HCEC 1CT (cell line): Measurements from ENCODE around the gene SMARCA2.
A peak's percentile ranks its signal among the peaks of the same experiment; 100 is the strongest.

Experiments
- DNase-seq: peaks from one replicate; pipeline ENCODE4 v3.0.0-alpha.2; 2017

Gene SMARCA2

GRCh38 chr9:2179567-2179966 is 164.4 kb downstream of the SMARCA2 start:
- no peak for DNase-seq

GRCh38 chr9:2180154-2180553 is 165.0 kb downstream of the SMARCA2 start:
- DNase-seq: no peak

GRCh38 chr9:2180704-2181103 is 165.6 kb downstream of the SMARCA2 start:
- no peak for DNase-seq

DNA sequence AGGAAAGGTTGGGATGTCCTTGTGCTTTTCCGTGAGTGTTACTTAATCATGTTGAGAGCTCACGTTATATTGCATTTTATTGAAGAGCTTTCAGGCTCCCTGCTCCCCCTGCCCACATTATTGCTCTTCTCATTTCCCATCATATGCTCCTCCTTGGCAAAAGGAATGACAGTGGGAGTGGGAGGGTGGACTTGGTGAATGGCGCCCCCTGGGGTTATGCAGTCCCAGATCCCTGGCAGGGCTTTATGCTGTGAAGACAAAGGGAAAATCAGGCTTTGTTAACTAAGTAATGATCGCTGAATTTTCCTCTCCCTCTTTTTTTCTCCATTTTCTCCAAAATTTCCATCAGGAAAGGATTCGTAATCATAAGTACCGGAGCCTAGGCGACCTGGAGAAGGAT is 166.6 kb downstream of the SMARCA2 start:
- peak; percentile 35 for DNase-seq

- DNase-seq: no peak
These were observed 175.9 kb downstream of the SMARCA2 start for GRCh38 chr9:2190939-2191608.

DNA sequence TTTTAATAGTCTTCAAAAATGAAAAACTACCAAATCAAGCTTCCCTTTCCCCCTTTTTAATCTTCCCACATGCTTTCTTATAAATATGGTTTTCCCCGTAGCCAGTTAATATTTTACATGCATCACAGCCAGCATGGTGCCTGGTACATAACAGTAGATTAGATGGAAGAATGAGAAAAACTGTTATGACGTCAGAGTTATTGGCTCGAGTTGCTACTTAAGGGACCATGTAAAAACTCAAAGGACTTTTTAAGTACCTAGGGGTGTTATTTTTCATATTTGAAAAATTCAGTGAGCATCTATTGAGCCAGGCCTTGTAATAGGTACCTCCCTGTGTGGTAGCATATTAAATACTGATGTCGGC is 176.4 kb downstream of the SMARCA2 start:
- no peak for DNase-seq

GRCh38 chr9:2192356-2192979 is 177.3 kb downstream of the SMARCA2 start:
- no peak for DNase-seq

DNA sequence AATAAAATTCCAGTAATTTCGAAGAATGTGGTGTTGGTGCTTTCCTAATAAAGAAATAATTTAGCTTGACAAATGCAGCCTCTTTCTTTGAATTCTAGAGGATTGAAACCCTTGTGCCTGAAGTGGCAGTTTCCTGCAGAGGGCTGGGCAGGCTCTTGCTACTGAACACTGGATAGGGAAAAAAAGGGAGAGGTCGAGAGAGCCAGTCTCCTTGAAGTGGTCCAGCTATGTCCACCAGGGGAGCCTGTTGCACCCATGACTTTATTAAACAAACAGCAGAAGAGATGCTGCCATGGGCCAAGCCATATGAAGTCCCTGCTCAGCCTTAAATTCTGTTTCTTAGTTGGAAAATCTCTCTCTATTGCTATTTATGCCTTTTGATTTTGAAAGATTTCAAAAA is 178.4 kb downstream of the SMARCA2 start:
- no peak for DNase-seq

GRCh38 chr9:2195211-2195610 is 180.1 kb downstream of the SMARCA2 start:
- no peak for DNase-seq

- DNase-seq: no peak
These were observed 181.6 kb downstream of the SMARCA2 start for GRCh38 chr9:2196757-2197156.

DNA sequence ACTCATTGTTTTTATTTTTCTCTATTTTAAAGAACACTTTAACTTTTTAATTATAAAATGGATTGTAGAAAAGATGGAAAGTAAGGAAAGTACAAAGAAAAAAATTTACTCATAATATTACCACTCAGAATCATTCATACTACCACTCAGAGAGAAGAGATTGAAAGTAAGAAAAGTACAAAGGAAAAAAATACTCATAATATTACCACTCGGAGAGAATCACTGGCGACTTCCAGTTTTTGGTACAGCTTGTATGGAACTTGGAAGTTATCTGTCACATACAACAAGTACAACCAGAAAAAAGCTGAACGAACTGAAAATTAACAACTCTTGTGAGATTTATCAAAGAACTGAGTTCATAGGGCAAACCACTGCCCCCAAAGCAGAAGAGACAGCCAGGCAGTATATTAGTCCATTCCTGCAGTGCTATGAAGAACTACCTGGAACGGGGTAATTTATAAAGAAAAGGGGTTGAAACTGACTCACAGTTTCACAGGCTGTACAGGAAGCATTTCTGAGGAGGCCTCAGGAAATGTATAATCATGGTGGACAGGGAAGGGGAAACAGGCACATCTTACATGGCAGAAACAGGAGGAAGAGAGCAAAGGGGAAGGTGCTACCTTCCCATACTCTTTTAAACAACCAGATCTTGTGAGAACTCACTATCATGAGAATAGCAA is 183.9 kb downstream of the SMARCA2 start:
- DNase-seq: no peak

- no peak for DNase-seq
These were observed 185.1 kb downstream of the SMARCA2 start for GRCh38 chr9:2199999-2200796.

DNA sequence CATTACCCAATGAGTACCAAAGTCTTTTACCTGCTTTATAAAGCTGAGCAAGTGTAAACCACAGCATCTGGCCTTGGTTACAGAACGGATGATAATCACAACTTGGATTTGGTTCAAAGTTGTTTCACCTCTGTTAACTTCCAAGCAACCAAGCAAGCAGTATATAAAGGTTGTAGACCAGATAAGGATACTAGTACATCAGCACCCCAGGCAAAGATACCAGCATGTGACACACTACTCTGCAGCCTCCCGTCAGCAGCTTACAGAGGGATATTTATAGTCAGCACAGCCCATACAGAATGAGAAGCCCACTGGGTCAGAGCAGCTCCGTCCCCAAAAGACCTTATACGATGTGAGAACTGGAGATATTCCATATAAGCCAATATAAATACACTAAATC is 193.3 kb downstream of the SMARCA2 start:
- no peak for DNase-seq

GRCh38 chr9:2208991-2209390 is 193.8 kb downstream of the SMARCA2 start:
- DNase-seq: no peak

GRCh38 chr9:2209400-2209799 is 194.3 kb downstream of the SMARCA2 start:
- no peak for DNase-seq

DNA sequence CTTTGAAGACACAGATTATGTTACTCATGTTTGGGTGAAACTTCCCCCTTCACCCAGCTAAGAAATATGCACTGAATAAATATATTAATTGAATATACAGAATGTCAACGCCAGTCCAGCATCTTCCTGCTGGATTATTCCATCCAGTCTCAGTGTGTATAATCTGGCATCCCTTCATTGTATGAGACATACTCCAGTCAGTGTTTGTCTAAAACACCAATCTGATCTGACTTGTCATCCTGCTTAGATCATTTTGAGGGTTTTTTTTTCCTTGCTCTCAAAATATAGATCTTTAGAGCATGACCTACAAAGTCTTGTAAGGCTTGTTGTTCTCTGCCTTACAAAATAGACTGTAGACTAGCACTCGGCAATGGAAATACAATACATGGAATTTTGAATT is 195.1 kb downstream of the SMARCA2 start:
- DNase-seq: peak; percentile 18

DNA sequence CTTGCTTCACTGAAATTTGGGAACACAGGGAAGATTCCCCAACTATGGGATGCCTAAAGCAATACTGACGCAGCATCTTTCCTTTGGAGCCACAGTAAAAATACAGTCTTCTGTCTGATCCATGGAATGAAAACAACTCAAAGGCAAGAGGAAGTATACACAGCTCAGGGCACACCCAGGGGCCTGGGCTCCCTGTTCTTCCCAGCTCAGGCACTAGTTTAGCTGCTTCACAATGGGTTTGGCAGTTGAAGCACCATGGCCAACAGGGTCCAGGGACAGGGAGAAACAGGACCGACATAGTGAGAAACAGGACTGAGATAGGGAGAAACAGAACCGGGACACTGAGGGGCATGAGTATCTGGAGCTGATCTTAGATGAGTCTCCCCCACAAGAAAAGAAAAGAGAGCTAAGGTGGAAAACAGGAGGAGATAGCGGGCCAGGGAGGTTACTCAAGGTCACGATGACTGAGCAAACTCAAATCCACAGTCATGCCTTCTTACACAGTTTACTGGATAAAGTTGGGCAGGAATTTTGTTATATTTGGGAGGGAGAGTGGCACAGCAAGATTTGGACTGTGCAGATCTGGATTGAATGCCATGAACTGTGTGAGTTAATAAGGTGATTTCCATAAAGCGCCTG is 198.8 kb downstream of the SMARCA2 start:
- DNase-seq: no peak

DNA sequence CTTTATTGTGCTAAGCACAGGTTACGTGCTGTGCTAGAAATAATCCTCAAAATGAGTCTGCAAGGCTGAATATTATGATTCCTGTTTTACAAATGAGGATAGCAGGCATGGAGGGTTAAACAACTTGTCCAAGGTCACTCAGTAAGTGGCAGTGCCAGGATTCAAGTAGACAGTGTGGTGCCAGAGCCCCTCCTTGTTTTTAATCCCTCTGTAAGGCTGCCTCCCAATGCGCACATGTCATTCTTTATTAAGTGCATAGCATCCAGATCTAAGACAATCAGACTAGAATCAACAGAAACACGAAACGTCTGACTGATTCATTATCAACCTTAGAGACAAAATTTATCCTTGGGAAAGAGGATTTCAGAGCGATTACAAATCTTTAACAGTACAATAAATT is 199.6 kb downstream of the SMARCA2 start:
- DNase-seq: no peak

DNA sequence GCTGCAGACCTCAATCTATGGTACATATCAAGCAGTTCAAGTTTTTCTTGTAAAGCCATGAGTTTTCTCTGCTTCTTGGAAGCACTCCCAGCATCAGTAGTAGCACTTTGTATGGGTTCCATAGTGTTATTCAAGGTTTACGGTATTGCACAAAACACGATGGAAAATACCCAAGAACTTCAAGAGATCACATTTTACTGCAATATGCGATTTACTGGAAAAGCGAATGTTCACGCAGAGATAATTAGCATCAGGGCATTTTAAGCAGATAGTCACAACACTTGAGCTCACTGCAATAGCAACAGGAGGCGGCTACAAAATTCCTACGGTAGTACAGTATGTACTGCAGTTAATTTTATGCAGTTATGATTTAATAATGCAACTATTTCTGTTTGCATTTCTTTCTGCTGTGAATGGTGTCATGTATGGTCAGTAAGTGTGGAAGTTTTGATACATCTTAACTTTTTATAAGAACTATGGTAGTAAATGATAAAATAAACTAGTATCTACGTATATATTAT is 200.8 kb downstream of the SMARCA2 start:
- DNase-seq: no peak

- no peak for DNase-seq
These were observed 201.4 kb downstream of the SMARCA2 start for GRCh38 chr9:2216591-2216990.

GRCh38 chr9:2217540-2217939 is 202.4 kb downstream of the SMARCA2 start:
- DNase-seq: no peak

DNA sequence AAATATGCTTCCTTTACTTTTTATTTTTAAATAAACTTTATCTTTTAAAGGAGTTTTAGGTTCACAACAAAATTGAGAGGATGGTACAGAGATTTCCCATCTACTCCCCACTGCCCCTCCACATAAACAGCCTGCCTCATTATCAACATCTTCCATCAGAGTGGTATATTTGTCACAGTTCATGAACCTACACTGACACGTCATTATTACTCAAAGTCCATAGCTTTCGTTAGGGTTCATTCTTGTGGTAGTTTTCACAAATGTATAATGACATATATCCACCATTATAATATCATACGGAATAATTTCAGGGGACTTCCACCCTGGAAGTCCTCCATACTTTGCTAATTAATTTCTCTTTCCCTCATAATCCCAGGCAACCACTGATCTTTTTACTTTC is 204.9 kb downstream of the SMARCA2 start:
- peak; percentile 66 for DNase-seq
